Fibroblast of upper back skin (primary cell): ENCODE data around the gene DEAF1.
"Not testable (repeated sequence)": the region's sequence is repeated elsewhere in the genome, so short reads cannot be mapped to it uniquely, and the experiment has no call there.

Experiments
- DNase-seq: peaks from one replicate; pipeline ENCODE4 v3.0.0-alpha.2; 2013

DEAF1 gene

GRCh38 chr11:678297-678696, 16.7 kb downstream of the DEAF1 start:
- DNase-seq, result no peak

GRCh38 chr11:674406-674805, 20.6 kb downstream of the DEAF1 start:
- no peak for DNase-seq

- no peak for DNase-seq
Observed at GRCh38 chr11:673866-674265, 21.2 kb downstream of the DEAF1 start.

- DNase-seq, result peak; percentile 45
Observed at GRCh38 chr11:665704-666281, 29.2 kb downstream of the DEAF1 start.

- peak; percentile 12 for DNase-seq
Observed at GRCh38 chr11:665062-665703, 29.8 kb downstream of the DEAF1 start.

- DNase-seq, result peak; percentile 34
Observed at GRCh38 chr11:662689-663274, 32.2 kb downstream of the DEAF1 start.

GRCh38 chr11:660681-661444, 34.2 kb downstream of the DEAF1 start:
- no peak for DNase-seq

GRCh38 chr11:660281-660680, 34.7 kb downstream of the DEAF1 start:
- DNase-seq, result no peak

GRCh38 chr11:659532-660085, 35.4 kb downstream of the DEAF1 start:
- no peak for DNase-seq

GRCh38 chr11:657691-658126, 37.3 kb downstream of the DEAF1 start:
- DNase-seq, result no peak

GRCh38 chr11:656866-657265, 38.2 kb downstream of the DEAF1 start:
- DNase-seq, result no peak

GRCh38 chr11:656426-656825, 38.6 kb downstream of the DEAF1 start:
- DNase-seq, result no peak

GRCh38 chr11:655036-655726, 39.8 kb downstream of the DEAF1 start:
- DNase-seq, result no peak

- not testable (repeated sequence) for DNase-seq
Observed at GRCh38 chr11:654444-654843, 40.6 kb downstream of the DEAF1 start.

GRCh38 chr11:653837-654236, 41.2 kb downstream of the DEAF1 start:
- no peak for DNase-seq

- DNase-seq, result not testable (repeated sequence)
Observed at GRCh38 chr11:653136-653535, 41.9 kb downstream of the DEAF1 start.

GRCh38 chr11:650482-650881, 44.5 kb downstream of the DEAF1 start:
- no peak for DNase-seq

- DNase-seq, result not testable (repeated sequence)
Observed at GRCh38 chr11:647672-648158, 47.3 kb downstream of the DEAF1 start.

- DNase-seq, result no peak
Observed at GRCh38 chr11:646214-646613, 48.8 kb downstream of the DEAF1 start.

- no peak for DNase-seq
Observed at GRCh38 chr11:645536-645935, 49.5 kb downstream of the DEAF1 start.

GRCh38 chr11:643849-644738, 50.9 kb downstream of the DEAF1 start:
- DNase-seq, result no peak

GRCh38 chr11:643366-643765, 51.7 kb downstream of the DEAF1 start:
- DNase-seq, result no peak
